ENCODE measurements around the gene STK36.
"Not testable (repeated sequence)": the region's sequence is repeated elsewhere in the genome, so short reads cannot be mapped to it uniquely, and the experiment has no call there.

STK36 gene

GRCh38 chr2:218662827-218663226 lies 9.1 kb upstream of the STK36 start:
- no peak overlapping the region for H3K9ac ChIP-seq (ENCODE audit: insufficient read length, low read depth)
- no peak for DNase-seq (ENCODE audit: low read depth, low spot score)
- TF ChIP-seq ZNF274 (IDR thresholded peaks at IDR 0.05; ENCODE audit: low read depth, low read length) (no peak), YY1 (IDR thresholded peaks at IDR 0.05; ENCODE audit: insufficient read depth, insufficient read length) (no peak), SUZ12 (IDR thresholded peaks at IDR 0.05; ENCODE audit: extremely low read depth, insufficient read depth, insufficient read length) (no peak)
- H3K9me3 ChIP-seq (ENCODE audit: insufficient read depth, low read length): no peaks in the 10 kb centered on the region
- H3K36me3 ChIP-seq (ENCODE audit: insufficient read depth, insufficient read length, low read length): peaks cover 79% of the 10 kb centered on the region
- no peak overlapping the region for H3K4me3 ChIP-seq (ENCODE audit: insufficient read length, low read depth)
- H3K4me1 ChIP-seq (ENCODE audit: insufficient read depth, insufficient read length): no peaks in the 10 kb centered on the region
- no peaks in the 10 kb centered on the region for H3K27me3 ChIP-seq (ENCODE audit: insufficient read depth, insufficient read length)

GRCh38 chr2:218663901-218664300 lies 8.0 kb upstream of the STK36 start:
- Histone ChIP-seq H3K9me3 (ENCODE audit: insufficient read depth, low read length) (no peaks in the 10 kb centered on the region), H3K27me3 (ENCODE audit: insufficient read depth, insufficient read length) (no peaks in the 10 kb centered on the region), H3K4me1 (ENCODE audit: insufficient read depth, insufficient read length) (no peaks in the 10 kb centered on the region), H3K9ac (ENCODE audit: insufficient read length, low read depth) (no peak overlapping the region), H3K36me3 (ENCODE audit: insufficient read depth, insufficient read length, low read length) (peaks cover 82% of the 10 kb centered on the region), H3K4me3 (ENCODE audit: insufficient read length, low read depth) (no peak overlapping the region)
- no peak for DNase-seq (ENCODE audit: low read depth, low spot score)
- TF ChIP-seq SUZ12 (IDR thresholded peaks at IDR 0.05; ENCODE audit: extremely low read depth, insufficient read depth, insufficient read length) (no peak), YY1 (IDR thresholded peaks at IDR 0.05; ENCODE audit: insufficient read depth, insufficient read length) (no peak), ZNF274 (IDR thresholded peaks at IDR 0.05; ENCODE audit: low read depth, low read length) (no peak)

GRCh38 chr2:218664653-218665052 lies 7.2 kb upstream of the STK36 start:
- Histone ChIP-seq H3K9me3 (ENCODE audit: insufficient read depth, low read length) (no peaks in the 10 kb centered on the region), H3K36me3 (ENCODE audit: insufficient read depth, insufficient read length, low read length) (peaks cover 89% of the 10 kb centered on the region), H3K4me3 (ENCODE audit: insufficient read length, low read depth) (no peak overlapping the region), H3K4me1 (ENCODE audit: insufficient read depth, insufficient read length) (no peaks in the 10 kb centered on the region), H3K27me3 (ENCODE audit: insufficient read depth, insufficient read length) (no peaks in the 10 kb centered on the region), H3K9ac (ENCODE audit: insufficient read length, low read depth) (no peak overlapping the region)
- no peak for DNase-seq (ENCODE audit: low read depth, low spot score)
- TF ChIP-seq SUZ12 (IDR thresholded peaks at IDR 0.05; ENCODE audit: extremely low read depth, insufficient read depth, insufficient read length) (no peak), YY1 (IDR thresholded peaks at IDR 0.05; ENCODE audit: insufficient read depth, insufficient read length) (no peak), ZNF274 (IDR thresholded peaks at IDR 0.05; ENCODE audit: low read depth, low read length) (no peak)

DNA sequence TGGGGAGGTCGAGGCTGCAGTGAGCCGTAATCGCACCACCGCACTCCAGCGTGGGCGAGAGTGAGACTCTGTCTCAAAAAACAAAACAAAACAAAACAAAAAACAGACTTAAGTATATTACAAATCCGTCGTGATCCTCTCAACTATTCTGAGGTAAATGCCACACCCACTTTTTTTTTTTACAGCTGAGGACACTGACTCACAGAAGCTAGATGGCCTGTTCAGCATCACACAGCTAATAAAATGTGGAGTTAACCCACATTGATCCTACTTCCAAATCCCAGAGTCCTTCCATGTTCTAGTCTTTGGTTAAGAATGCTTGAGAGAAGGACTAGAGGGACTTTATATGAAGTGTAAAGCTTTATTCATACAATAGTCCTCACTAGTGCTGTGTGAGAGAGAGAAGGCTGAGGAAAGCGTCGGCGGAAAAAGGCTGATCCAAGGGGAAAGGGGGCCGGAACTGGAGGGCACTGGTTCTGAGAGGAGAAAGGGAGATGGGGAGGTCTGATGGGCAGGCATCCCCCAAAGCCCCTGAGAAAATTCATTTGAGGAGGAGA lies 711 bp upstream of the STK36 start:
- Histone ChIP-seq H3K4me1 (ENCODE audit: insufficient read depth, insufficient read length) (no peaks in the 10 kb centered on the region), H3K4me3 (ENCODE audit: insufficient read length, low read depth) (peak overlapping the region; percentile 96), H3K27me3 (ENCODE audit: insufficient read depth, insufficient read length) (no peaks in the 10 kb centered on the region), H3K36me3 (ENCODE audit: insufficient read depth, insufficient read length, low read length) (peaks cover 64% of the 10 kb centered on the region), H3K9me3 (ENCODE audit: insufficient read depth, low read length) (no peaks in the 10 kb centered on the region), H3K9ac (ENCODE audit: insufficient read length, low read depth) (peak overlapping the region; percentile 97)
- TF ChIP-seq SUZ12 (IDR thresholded peaks at IDR 0.05; ENCODE audit: extremely low read depth, insufficient read depth, insufficient read length) (no peak), YY1 (IDR thresholded peaks at IDR 0.05; ENCODE audit: insufficient read depth, insufficient read length) (no peak), ZNF274 (IDR thresholded peaks at IDR 0.05; ENCODE audit: low read depth, low read length) (no peak)
- no peak for DNase-seq (ENCODE audit: low read depth, low spot score)

DNA sequence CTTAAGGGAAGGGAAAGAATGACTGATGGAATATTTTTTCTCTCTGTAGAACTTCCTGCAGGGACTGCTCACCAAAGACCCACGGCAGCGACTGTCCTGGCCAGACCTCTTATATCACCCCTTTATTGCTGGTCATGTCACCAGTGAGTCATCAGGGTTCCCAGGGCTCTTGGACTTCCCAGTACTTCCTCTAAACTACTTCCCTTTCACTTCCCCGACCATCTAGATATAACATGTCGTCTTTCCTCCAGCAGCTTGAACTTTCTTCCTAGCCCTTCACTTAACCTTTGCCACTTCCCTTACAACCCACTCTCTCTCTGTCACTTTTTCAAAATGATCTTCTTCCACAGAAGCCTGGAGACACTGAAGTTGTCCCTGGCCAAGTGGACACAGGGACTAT lies 7.2 kb downstream of the STK36 start:
- Histone ChIP-seq H3K27me3 (ENCODE audit: insufficient read depth, insufficient read length) (no peaks in the 10 kb centered on the region), H3K4me3 (ENCODE audit: insufficient read length, low read depth) (no peak overlapping the region), H3K36me3 (ENCODE audit: insufficient read depth, insufficient read length, low read length) (peaks cover 75% of the 10 kb centered on the region), H3K9me3 (ENCODE audit: insufficient read depth, low read length) (no peaks in the 10 kb centered on the region), H3K4me1 (ENCODE audit: insufficient read depth, insufficient read length) (no peaks in the 10 kb centered on the region), H3K9ac (ENCODE audit: insufficient read length, low read depth) (no peak overlapping the region)
- TF ChIP-seq SUZ12 (IDR thresholded peaks at IDR 0.05; ENCODE audit: extremely low read depth, insufficient read depth, insufficient read length): no peak
- no peak for TF ChIP-seq YY1 (IDR thresholded peaks at IDR 0.05; ENCODE audit: insufficient read depth, insufficient read length)
- TF ChIP-seq ZNF274 (IDR thresholded peaks at IDR 0.05; ENCODE audit: low read depth, low read length): no peak
- no peak for DNase-seq (ENCODE audit: low read depth, low spot score)

GRCh38 chr2:218680061-218680460 lies 8.2 kb downstream of the STK36 start:
- H3K36me3 ChIP-seq (ENCODE audit: insufficient read depth, insufficient read length, low read length): peaks cover 71% of the 10 kb centered on the region

GRCh38 chr2:218687400-218688060 lies 15.6 kb downstream of the STK36 start:
- not testable (repeated sequence) for H3K9ac ChIP-seq (ENCODE audit: insufficient read length, low read depth); H3K27me3 ChIP-seq (ENCODE audit: insufficient read depth, insufficient read length); H3K4me3 ChIP-seq (ENCODE audit: insufficient read length, low read depth); H3K9me3 ChIP-seq (ENCODE audit: insufficient read depth, low read length); H3K4me1 ChIP-seq (ENCODE audit: insufficient read depth, insufficient read length)
- H3K36me3 ChIP-seq (ENCODE audit: insufficient read depth, insufficient read length, low read length): peaks cover 54% of the 10 kb centered on the region
- peak; percentile 72 for DNase-seq (ENCODE audit: low read depth, low spot score)

More at GRCh38 chr2:218680061-218680460, 8.2 kb downstream of the STK36 start:
- TF ChIP-seq YY1 (IDR thresholded peaks at IDR 0.05; ENCODE audit: insufficient read depth, insufficient read length): no peak
- TF ChIP-seq SUZ12 (IDR thresholded peaks at IDR 0.05; ENCODE audit: extremely low read depth, insufficient read depth, insufficient read length): no peak
- no peak for TF ChIP-seq ZNF274 (IDR thresholded peaks at IDR 0.05; ENCODE audit: low read depth, low read length)
- DNase-seq (ENCODE audit: low read depth, low spot score): no peak
- Histone ChIP-seq H3K4me3 (ENCODE audit: insufficient read length, low read depth) (no peak overlapping the region), H3K9ac (ENCODE audit: insufficient read length, low read depth) (no peak overlapping the region), H3K27me3 (ENCODE audit: insufficient read depth, insufficient read length) (no peaks in the 10 kb centered on the region), H3K4me1 (ENCODE audit: insufficient read depth, insufficient read length) (no peaks in the 10 kb centered on the region), H3K9me3 (ENCODE audit: insufficient read depth, low read length) (no peaks in the 10 kb centered on the region)

All from NT2/D1 (cell line).